HL-60/S4 (cell line): ENCODE measurements around the gene ZNF605.
"Not testable (repeated sequence)": the region's sequence is repeated elsewhere in the genome, so short reads cannot be mapped to it uniquely, and the experiment has no call there.

Experiments used
- in situ Hi-C: fragments of 300-500 bp; cut with MboI; formaldehyde crosslinking; loops from 2 replicates; pipeline ENCODE4 v1.14.3; 2022; ENCODE audit warnings: low sequenced_read_pairs

ZNF605 gene

DNA sequence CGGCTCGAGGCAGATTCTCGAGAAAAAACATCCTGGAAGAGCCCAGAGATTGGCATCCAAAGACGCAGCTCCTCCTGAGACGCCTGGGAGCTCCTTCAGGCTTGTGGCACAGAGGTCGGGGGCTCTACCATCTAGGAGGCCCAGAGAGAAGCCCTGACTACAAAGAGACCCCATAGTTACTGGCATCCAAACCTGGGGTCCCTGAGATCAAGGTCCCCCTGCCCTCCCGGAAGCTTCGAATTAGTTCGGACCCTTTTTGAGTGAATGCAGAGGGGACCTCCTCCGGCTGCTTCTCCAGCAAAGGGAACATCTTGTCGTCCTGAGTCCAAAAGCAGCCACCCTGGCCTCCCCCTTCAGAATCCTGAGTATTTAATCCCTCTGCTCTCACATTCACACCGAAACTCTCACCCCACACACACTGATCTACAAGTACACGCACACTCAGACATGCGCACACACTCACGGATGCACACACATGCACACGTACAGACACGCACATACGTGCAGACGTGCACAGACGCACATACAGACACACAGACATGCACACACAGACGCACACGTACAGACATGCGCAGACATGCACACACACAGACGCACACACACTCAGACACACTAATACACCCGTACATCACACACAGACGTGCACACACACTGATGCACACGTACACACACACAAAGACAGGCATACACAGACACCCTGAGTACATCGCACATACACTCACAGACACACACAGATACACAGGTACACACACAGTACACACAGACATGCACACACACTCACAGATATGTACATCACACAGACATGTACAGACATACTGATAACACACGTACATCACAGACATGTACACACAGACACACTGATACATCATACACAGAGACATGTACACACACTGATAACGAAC lies 5.9 kb downstream of the ZNF605 start:
- in situ Hi-C loops = no loop called here

- in situ Hi-C loops = no loop called here
Observed at GRCh38 chr12:132948146-132949066, 7.7 kb downstream of the ZNF605 start.

- in situ Hi-C loops = no loop called here
Observed at GRCh38 chr12:132946246-132946820, 9.8 kb downstream of the ZNF605 start.

GRCh38 chr12:132945806-132946205 lies 10.3 kb downstream of the ZNF605 start:
- in situ Hi-C loops = no loop called here

DNA sequence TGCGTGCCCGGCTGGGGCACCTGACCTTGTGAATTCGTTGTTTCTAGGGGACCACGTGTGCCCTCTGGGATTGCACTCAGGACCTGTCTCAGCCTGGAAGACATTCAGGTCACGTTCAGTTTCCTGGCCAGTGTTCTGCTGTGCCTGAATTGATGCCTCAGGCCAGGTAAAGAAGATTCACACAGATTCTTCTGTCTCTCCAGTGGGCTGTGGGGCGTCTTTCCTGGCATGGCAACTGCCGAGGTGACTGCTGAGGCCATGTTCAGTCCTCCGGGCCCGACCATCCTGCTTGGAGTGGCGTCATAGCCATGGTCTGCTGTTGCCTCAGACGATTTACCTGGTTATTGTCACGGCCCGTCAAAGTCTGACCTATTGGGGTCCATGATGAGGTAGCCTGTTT lies 13.5 kb downstream of the ZNF605 start:
- in situ Hi-C loops = no loop called here

DNA sequence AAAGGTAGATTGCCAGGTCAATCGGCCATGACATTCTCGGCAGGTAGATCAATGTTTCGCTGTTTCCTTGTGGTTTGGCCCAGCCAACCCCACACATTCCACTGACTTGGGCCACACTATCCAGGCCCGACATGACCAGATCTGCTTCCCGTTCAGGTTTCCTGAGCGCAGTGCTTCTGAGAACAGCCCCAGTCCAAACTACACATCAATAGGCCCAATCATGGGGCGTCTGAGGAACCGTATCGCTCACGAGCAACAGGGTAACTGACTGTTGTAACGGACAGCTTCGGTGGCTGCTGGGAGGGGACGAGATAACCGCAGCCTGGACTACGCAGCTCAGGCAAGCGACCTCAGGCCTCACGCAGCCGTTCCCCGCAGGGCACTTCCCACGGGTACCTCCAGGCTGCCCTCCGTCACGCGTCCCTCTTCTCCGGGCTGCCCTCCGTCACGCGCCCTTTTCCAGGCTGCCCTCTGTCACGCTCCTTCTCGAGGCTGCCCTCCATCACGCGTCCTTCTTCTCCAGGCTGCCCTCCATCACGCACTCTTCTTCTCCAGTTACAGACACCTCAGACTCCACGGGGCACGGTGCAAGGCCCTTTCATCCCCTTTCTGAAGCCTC lies 14.7 kb downstream of the ZNF605 start:
- in situ Hi-C loops = no loop called here

DNA sequence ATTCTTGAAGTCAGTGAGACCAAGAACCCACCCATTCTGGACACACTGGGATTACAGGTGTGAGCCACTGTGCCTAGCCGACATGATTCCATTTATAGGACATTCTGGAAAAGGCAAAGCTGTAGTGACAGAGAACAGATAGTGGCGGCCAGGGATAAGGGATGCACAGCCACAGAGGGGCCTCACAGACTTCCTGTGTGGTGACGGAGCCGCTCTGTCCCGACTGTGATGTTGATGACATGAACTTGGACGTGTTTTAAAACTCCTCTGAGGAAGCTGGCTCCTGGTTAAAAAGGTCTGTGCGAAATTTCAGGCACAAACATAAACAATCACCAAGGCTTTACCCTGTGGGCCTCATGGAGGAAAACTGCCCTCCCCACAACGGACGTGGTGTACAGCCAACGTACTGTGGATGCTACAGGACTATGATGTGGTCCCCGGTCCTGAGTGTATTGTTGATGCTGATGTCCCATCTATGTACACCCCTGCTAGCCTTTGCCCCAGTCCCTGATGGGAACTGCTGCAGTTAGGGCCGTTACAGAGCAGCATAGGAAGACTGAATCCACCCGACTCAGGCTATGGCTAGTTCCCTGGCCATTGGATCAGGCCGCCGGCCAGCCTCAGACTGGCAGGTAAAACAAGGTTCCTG lies 15.9 kb downstream of the ZNF605 start:
- in situ Hi-C loops = no loop called here

DNA sequence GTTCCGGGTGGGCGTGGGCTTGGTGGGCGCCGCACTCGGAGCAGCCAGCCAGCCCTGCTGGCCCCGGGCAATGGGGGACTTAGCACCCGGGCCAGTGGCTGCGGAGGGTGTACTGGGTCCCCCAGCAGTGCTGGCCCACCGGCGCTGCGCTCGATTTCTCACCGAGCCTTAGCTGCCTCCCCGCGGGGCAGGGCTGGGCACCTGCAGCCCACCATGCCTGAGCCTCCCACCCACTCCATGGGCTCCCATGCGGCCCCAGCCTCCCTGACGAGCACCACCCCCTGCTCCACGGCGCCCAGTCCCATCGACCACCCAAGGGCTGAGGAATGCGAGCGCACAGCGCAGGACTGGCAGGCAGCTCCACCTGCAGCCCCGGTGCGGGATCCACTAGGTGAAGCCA lies 17.3 kb downstream of the ZNF605 start:
- in situ Hi-C loops = not testable (repeated sequence)

- in situ Hi-C loops = no loop called here
Observed at GRCh38 chr12:132937476-132937875, 18.6 kb downstream of the ZNF605 start.

DNA sequence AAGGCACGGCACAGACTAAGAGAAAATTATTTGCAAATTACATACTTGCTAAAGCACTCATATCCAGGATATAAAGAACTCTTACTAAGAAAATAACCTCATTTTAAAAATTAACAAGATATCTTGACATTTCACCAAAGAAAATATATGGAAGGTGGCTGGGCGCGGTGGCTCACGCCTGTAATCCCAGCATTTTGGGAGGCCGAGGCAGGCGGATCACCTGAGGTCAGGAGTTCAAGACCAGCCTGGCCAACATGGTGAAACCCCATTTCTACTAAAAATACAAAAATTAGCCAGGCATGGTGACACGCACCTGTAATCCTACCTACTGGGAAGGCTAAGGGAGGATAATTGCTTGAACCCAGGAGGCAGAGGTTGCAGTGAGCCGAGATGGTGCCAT lies 19.2 kb downstream of the ZNF605 start:
- in situ Hi-C loops = not testable (repeated sequence)

DNA sequence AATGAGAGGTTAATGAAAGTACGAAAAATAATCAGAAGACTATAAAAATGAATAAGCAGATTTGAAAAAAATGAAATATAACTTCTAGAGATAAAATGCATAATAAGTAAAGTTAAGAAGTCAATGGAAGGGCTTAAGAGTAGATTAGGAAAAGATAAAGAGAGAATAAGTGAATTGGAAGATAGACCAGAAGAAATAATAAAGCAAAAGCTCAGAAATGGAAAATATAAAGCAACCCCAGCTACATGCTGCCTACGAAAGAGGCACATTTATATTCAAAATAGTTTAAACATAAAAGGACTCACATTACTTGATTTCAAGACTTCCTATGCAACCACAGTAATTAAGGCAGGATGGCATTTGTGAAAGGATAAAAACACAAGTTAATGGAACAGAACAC lies 19.9 kb downstream of the ZNF605 start:
- in situ Hi-C loops = no loop called here

DNA sequence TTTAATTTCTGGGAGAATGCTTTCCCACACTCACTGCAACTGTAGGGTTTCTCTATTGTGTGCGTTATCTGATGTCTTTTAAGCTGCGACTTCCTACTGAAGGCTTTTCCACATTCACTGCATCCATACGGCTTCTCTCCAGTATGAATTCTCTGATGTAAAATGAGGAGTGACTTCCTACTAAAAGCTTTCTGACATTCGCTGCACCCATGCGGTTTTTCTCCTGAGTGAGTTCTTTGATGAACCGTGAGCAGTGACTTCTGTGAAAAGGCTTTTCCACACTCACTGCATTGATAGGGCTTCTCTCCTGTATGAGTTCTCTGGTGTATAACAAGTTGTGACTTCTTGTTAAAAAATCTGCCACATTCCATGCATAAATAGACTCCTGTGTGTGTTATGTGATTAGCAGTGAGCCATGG lies 29.7 kb downstream of the ZNF605 start:
- in situ Hi-C loops = no loop called here

GRCh38 chr12:132925597-132926414 lies 30.3 kb downstream of the ZNF605 start:
- in situ Hi-C loops = no loop called here

DNA sequence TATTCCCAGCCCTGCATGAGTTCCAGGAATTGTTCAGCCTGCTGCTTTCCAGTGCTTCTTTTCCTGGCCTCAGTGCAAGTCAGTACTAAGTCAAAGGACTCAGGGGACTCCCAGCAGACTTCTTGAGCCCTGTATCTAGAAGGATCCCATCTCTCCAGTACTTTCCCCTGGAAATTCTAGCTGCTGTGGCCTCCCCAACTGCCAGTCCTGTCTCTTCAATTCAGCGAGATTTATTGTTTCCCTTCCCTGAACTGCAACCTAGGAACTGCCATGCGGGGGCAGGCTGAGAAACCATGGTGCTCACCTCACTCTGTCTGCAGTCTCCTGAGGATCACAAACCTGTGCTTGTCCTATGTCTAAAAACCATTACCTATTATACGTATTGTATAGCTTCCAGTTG lies 31.8 kb downstream of the ZNF605 start:
- in situ Hi-C loops = no loop called here

DNA sequence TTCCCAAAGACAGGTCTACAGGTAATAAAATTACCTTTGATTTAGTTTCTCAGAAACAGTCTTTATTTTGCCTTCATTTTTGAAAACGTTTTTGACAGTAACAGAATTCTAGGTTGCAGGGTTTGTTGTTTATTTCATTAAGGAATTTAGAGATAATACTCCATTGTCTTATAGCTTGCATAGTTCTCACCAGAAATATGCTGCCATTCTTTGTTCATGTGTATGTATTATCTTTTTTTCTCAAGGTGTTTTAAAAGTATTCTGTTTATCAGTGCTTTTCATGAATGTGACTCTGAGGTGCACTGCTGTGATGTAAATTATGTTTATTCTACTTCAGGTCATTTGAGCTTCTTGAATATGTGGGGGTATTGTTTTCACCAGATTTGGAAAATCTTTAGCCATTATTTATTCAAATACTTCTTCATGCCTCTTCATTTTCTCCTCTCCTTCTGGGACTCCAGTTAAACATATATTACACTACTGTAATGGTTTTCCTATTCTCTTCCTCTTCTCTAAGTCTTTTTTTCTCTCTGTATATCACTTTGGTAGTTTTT lies 32.7 kb downstream of the ZNF605 start:
- in situ Hi-C loops = no loop called here

DNA sequence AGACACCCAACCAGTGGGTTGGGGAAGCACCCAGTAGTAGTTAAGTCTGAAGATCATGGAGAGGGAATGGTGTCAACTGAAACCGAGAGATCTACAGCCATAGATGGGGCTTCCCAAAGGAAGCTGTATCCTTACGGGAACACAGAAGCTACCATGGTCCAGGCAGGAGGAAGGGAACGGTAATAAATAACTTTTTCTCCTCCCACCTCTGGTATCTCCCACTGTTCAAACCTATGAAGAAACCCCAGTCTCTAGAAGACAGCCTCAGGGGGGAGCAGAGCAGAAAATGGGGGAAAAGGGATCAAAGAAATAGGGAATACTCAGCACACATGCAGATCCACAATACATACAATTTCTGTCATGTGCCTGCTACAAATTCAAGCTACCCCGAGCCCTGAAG lies 33.4 kb downstream of the ZNF605 start:
- in situ Hi-C loops = no loop called here

DNA sequence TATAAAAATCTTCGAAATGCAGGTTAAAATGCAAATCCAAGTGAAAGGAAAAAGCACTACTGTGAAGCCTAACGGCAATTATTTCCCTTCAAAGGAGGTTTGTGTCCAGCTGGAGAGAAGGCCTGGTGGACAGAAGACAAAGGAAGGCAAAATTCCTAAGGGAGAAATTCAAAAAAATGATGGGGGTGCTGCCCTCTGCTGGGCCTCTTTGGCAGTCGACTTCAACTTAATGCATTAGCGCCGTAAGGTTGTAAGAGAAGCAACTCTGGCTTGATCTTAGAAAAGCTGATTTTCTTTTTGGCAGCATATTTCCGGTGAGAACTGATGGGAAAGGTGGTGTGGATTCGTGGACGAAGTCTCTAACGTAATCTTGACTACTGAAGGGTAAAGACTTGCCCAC lies 34.4 kb downstream of the ZNF605 start:
- in situ Hi-C loops = no loop called here

DNA sequence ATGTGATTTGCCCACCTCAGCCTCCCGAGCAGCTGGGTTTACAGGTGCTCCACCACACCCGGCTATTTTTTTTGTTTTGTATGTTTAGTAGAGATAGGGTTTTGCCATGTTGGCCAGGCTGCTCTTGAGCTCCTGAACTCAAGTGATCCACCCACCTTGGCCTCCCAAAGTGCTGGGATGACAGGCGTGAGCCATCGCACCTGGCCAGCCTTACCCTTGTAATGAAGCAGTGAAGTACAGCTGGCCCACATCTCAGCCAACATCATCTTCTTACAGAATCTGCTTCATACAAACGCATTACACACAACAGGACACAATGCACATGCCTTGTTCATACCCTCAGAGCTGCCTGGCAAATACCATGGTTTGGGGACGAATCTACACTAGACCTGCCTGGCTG lies 37.4 kb downstream of the ZNF605 start:
- in situ Hi-C loops = no loop called here

DNA sequence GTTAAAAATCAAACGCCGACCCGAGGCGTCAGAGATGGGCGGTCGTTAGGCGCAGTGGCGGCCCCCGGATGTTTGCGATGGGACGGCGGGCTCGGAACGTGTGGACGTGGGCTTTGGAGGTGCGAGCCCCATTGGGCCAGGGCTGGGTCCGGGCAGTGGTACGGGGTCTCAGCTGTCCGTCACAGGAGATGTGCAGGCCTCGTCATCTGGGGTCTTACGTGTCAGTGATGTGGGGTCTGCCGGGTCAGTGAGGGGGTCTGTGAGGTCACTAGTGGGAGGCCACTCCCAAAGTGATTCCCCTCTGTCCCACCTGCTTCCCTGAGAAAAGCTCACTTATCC lies 47.1 kb downstream of the ZNF605 start:
- in situ Hi-C loops = no loop called here
